ENCODE measurements around the gene GCSAM. TPM values are rescaled to one million over a fixed set of nuclear protein-coding genes. Genes with fewer than 3 reads are reported as not detected.

Gene GCSAM
- polyA plus RNA-seq, 2 of the 4 experiments (the other 2 are of a cell fraction): not detected

GRCh38 chr3:112078125-112079083, 54.6 kb downstream of the GCSAM start:
- no peak for ATAC-seq
- 79% methylated on average over 10 of the region's 10 CpGs for WGBS (ENCODE audit: missing lambda C conversion rate)
- H3K4me1 ChIP-seq: peaks cover 24% of the 10 kb centered on the region
- DNase-seq (ENCODE audit: low read depth in 1 of 2, low spot score in 1 of 2): no peak
- ChIA-PET POLR2A (no interaction called here), CTCF (interaction anchor here (1.0 to 1.3 kb wide), 2 partner anchors 12 to 35 kb away, joined by 3 to 4 read pairs; no protein-coding TSS in a partner anchor)
- no peak overlapping the region for H3K4me2 ChIP-seq
- H3K9me3 ChIP-seq: no peaks in the 10 kb centered on the region
- no peak for TF ChIP-seq HOXB13 (CRISPR knock-in tag; IDR thresholded peaks at IDR 0.05; ENCODE audit: low read depth)
- no peak for TF ChIP-seq CBX2 (IDR thresholded peaks at IDR 0.05; ENCODE audit: borderline replicate concordance, low read depth)
- no peak for TF ChIP-seq TP53 (CRISPR knock-in tag; IDR thresholded peaks at IDR 0.05)
- TF ChIP-seq JUNB (IDR thresholded peaks at IDR 0.05): no peak
- TF ChIP-seq SMC3 (IDR thresholded peaks at IDR 0.05): no peak
- TF ChIP-seq ESRRA (IDR thresholded peaks at IDR 0.05; ENCODE audit: borderline replicate concordance, low read length): no peak
- no peak for TF ChIP-seq POLR2A (IDR thresholded peaks at IDR 0.05; ENCODE audit: low read length)
- no peak for TF ChIP-seq HDAC2 (IDR thresholded peaks at IDR 0.05)
- TF ChIP-seq CHD2 (IDR thresholded peaks at IDR 0.05; ENCODE audit: low read length, partially characterized antibody): no peak
- H3K4me3 ChIP-seq: no peak overlapping the region
- FAIRE-seq: no peak
- H3K27ac ChIP-seq: peak overlapping the region in 1 of 2 experiments; percentile 31; a peak in 2 of 6 replicates

GRCh38 chr3:112074616-112075497, 58.2 kb downstream of the GCSAM start:
- 5% methylated on average over 6 of the region's 6 CpGs for WGBS (ENCODE audit: missing lambda C conversion rate)
- TF ChIP-seq MAFK (IDR thresholded peaks at IDR 0.05; ENCODE audit: partially characterized antibody): peak; percentile 93
- TF ChIP-seq USF2 (IDR thresholded peaks at IDR 0.05): peak; percentile 67
- peak; percentile 76 for TF ChIP-seq GATA3 (IDR thresholded peaks at IDR 0.05; ENCODE audit: borderline replicate concordance)
- TF ChIP-seq NR3C1 (IDR thresholded peaks at IDR 0.05): no peak
- TF ChIP-seq JUNB (IDR thresholded peaks at IDR 0.05): peak; percentile 74
- TF ChIP-seq MAX (IDR thresholded peaks at IDR 0.05): peak; percentile 74
- TF ChIP-seq EP300 (IDR thresholded peaks at IDR 0.05): peak; percentile 6 to 64; a peak in 1 of 5 replicates
- TF ChIP-seq FOSL2 (IDR thresholded peaks at IDR 0.05): peak; percentile 62
- peak; percentile 81 for TF ChIP-seq FOSL2 (CRISPR knock-in tag; IDR thresholded peaks at IDR 0.05)
- TF ChIP-seq HOXB13 (CRISPR knock-in tag; IDR thresholded peaks at IDR 0.05; ENCODE audit: low read depth): no peak
- TF ChIP-seq KDM5A (IDR thresholded peaks at IDR 0.05): no peak
- TF ChIP-seq ESRRA (IDR thresholded peaks at IDR 0.05; ENCODE audit: borderline replicate concordance, low read length): no peak
- TF ChIP-seq RAD21 (conservative IDR thresholded peaks at IDR 0.05 in 1 of 2, IDR thresholded peaks at IDR 0.05 in 1 of 2): peak; percentile 2 to 30; a peak in 1 of 5 replicates
- TF ChIP-seq E2F6 (IDR thresholded peaks at IDR 0.05; ENCODE audit: borderline replicate concordance, low read depth): peak; percentile 29; the same call in 1 of the 2 replicates
- peak; percentile 21 for TF ChIP-seq CHD2 (IDR thresholded peaks at IDR 0.05; ENCODE audit: low read length, partially characterized antibody)
- 0 out of 2 replicates have a peak, but pooled peaks have one; percentile 28 for TF ChIP-seq MYC (IDR thresholded peaks at IDR 0.05; ENCODE audit: borderline replicate concordance, low read length)
- peak; percentile 21 to 61; a peak in 1 of 5 replicates for TF ChIP-seq JUN (IDR thresholded peaks at IDR 0.05)
- TF ChIP-seq FOXS1 (CRISPR knock-in tag; IDR thresholded peaks at IDR 0.05): no peak
- no peak for TF ChIP-seq FOSB (CRISPR knock-in tag; IDR thresholded peaks at IDR 0.05)
- peak overlapping the region; percentile 68 to 83 for H3K27ac ChIP-seq
- FAIRE-seq: peak; percentile 39
- H3K9me3 ChIP-seq: no peaks in the 10 kb centered on the region
- 0 out of 3 replicates have a peak overlapping the region, but pooled peaks have one; percentile 12 for H3K4me3 ChIP-seq
- peak; percentile 99 for ATAC-seq
- ChIA-PET POLR2A (interaction anchor here (1.0 kb wide), 1 partner anchor 12 kb away, joined by 4 read pairs; no protein-coding TSS in a partner anchor), CTCF (no interaction called here)
- peak; percentile 87 to 90 for DNase-seq (ENCODE audit: low read depth in 1 of 2, low spot score in 1 of 2)
- H3K4me2 ChIP-seq: peak overlapping the region; percentile 73
- peaks cover 24% of the 10 kb centered on the region for H3K4me1 ChIP-seq
